ENCODE measurements around the gene PLEKHM3. TPM values are rescaled to one million over a fixed set of nuclear protein-coding genes. Genes with fewer than 3 reads are reported as not detected.
A peak's percentile ranks its signal among the peaks of the same experiment; 100 is the strongest.

The PLEKHM3 gene
- total and polyA plus RNA-seq, 2 of the 4 experiments (the other 2 are of a cell fraction), result 2.4 to 11.3 TPM

GRCh38 chr2:207944334-207944733 lies 81.0 kb downstream of the PLEKHM3 start:
- H3K27ac ChIP-seq (ENCODE audit: insufficient read depth, low read length), result no peak overlapping the region
- H2AK5ac ChIP-seq (ENCODE audit: low read depth, low read length), result no peak overlapping the region
- DNase-seq (no peak), ATAC-seq (ENCODE audit: low read depth) (no peak)
- H3K4me1 ChIP-seq (ENCODE audit: control insufficient read depth, insufficient read depth, low read length), result no peaks in the 10 kb centered on the region
- H2BK120ac ChIP-seq (ENCODE audit: low read depth, low read length), result no peak overlapping the region
- H2BK15ac ChIP-seq (ENCODE audit: low read depth, low read length), result no peak overlapping the region
- no peak overlapping the region for H4K8ac ChIP-seq (ENCODE audit: low read depth in 2 of 2, low read length in 2 of 2)
- H2BK5ac ChIP-seq (ENCODE audit: low read depth, low read length, poor library complexity, severe bottlenecking), result no peak overlapping the region
- H3K14ac ChIP-seq (replicated peaks; ENCODE audit: low read depth, low read length), result no peak overlapping the region
- H3K4ac ChIP-seq (ENCODE audit: low read depth, low read length), result no peak overlapping the region
- no peaks in the 10 kb centered on the region for H3K79me1 ChIP-seq (ENCODE audit: low read depth in 1 of 2, low read length in 2 of 2)
- H3K9ac ChIP-seq (ENCODE audit: low read depth, low read length), result no peak overlapping the region
- H3K56ac ChIP-seq (ENCODE audit: extremely low read depth, insufficient read depth, low read length), result no peak overlapping the region
- no peak overlapping the region for H3K4me2 ChIP-seq (ENCODE audit: low read depth, low read length)
- CTCF ChIA-PET, result interaction anchor here (1.0 kb wide), 1 partner anchor 19 kb away, joined by 3 read pairs; no protein-coding TSS in a partner anchor
- no peak overlapping the region for H2AFZ ChIP-seq (replicated peaks; ENCODE audit: low read length, poor library complexity)
- H2AK9ac ChIP-seq (replicated peaks; ENCODE audit: low read depth, low read length, poor library complexity), result no peak overlapping the region
- H4K91ac ChIP-seq (ENCODE audit: insufficient read depth, low read depth, low read length), result no peak overlapping the region
- no peak overlapping the region for H4K5ac ChIP-seq (ENCODE audit: low read depth, low read length)
- H3K23ac ChIP-seq (ENCODE audit: low read depth, low read length), result no peak overlapping the region
- in situ Hi-C loops (cut with MboI; ENCODE audit: low sequenced_read_pairs) (no loop called here), intact Hi-C loops (cut with micrococcal nuclease) (no loop called here), dilution Hi-C loops (cut with HindIII; ENCODE audit: low sequenced_read_pairs, unreplicated experiment) (no loop called here)
- TF ChIP-seq MAFK (IDR thresholded peaks at IDR 0.05; ENCODE audit: low read depth, low read length) (no peak), CTCF (conservative IDR thresholded peaks at IDR 0.05; ENCODE audit: low read depth, low read length) (no peak), CEBPB (IDR thresholded peaks at IDR 0.05; ENCODE audit: low read depth, low read length) (peak; percentile 64), MAZ (IDR thresholded peaks at IDR 0.05; ENCODE audit: borderline replicate concordance, low read depth, low read length) (no peak), RCOR1 (IDR thresholded peaks at IDR 0.05; ENCODE audit: insufficient replicate concordance, low read length) (no peak), ELK1 (IDR thresholded peaks at IDR 0.05; ENCODE audit: borderline replicate concordance, low read depth, low read length) (no peak), FOS (IDR thresholded peaks at IDR 0.05; ENCODE audit: low read depth, low read length) (no peak), POLR2A (IDR thresholded peaks at IDR 0.05; ENCODE audit: low read depth, low read length) (no peak), MXI1 (IDR thresholded peaks at IDR 0.05; ENCODE audit: borderline replicate concordance, low read depth, low read length) (no peak)
- H3K9me1 ChIP-seq (ENCODE audit: insufficient read depth, low read length), result no peaks in the 10 kb centered on the region
- BruUV-seq (replicated peaks), result no TSS peak
- no peak overlapping the region for H3K18ac ChIP-seq (ENCODE audit: low read depth, low read length)
- no peak overlapping the region for H3K4me3 ChIP-seq (ENCODE audit: insufficient read depth, low read depth, low read length)
- peaks cover 5% of the 10 kb centered on the region; the same call in 1 of the 2 replicates for H3K36me3 ChIP-seq (ENCODE audit: control insufficient read depth, insufficient read depth, low read length)
- no peaks in the 10 kb centered on the region for H4K20me1 ChIP-seq (ENCODE audit: insufficient read depth, low read length)
- no peaks in the 10 kb centered on the region for H3K27me3 ChIP-seq (ENCODE audit: control insufficient read depth, insufficient read depth, low read length)
- WGBS, 2 experiments (ENCODE audit: extremely low coverage in 2 of 2, insufficient read length in 1 of 2), result 100% methylated on average over 1 of the region's 6 CpGs; no CpG with 5 or more reads in 1 of the 2 experiments
- POLR2A ChIA-PET (ENCODE audit: unreplicated experiment), result no interaction called here
- no peaks in the 10 kb centered on the region for H3K9me3 ChIP-seq (ENCODE audit: control insufficient read depth, insufficient read depth, low read length)
- H2BK20ac ChIP-seq (ENCODE audit: low read depth, low read length), result no peak overlapping the region

All from IMR-90 (cell line).